ENCODE measurements around the gene MAN1C1.
"Not testable (repeated sequence)": the region's sequence is repeated elsewhere in the genome, so short reads cannot be mapped to it uniquely, and the experiment has no call there.

MAN1C1 gene

DNA sequence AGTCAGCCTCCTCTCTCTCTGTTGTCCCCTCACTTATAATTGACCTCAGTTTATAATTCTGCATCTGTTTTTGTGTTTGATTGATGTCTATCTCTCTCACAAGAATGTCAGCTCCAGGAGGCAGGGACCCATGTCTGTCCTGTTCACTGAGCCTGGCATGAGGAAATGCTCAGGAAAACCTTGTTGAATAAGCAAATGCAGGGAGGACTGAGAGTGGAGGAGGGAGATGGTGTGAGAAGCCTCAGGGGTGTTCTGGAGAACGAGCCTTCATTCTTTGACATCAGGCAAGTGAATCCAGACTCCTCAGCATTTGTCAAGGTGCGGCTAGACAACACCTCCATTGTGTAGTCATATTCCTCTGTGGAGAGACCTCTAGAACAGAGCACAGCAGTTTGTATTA lies 45.5 kb downstream of the MAN1C1 start:
- TF ChIP-seq, protein P1, sequence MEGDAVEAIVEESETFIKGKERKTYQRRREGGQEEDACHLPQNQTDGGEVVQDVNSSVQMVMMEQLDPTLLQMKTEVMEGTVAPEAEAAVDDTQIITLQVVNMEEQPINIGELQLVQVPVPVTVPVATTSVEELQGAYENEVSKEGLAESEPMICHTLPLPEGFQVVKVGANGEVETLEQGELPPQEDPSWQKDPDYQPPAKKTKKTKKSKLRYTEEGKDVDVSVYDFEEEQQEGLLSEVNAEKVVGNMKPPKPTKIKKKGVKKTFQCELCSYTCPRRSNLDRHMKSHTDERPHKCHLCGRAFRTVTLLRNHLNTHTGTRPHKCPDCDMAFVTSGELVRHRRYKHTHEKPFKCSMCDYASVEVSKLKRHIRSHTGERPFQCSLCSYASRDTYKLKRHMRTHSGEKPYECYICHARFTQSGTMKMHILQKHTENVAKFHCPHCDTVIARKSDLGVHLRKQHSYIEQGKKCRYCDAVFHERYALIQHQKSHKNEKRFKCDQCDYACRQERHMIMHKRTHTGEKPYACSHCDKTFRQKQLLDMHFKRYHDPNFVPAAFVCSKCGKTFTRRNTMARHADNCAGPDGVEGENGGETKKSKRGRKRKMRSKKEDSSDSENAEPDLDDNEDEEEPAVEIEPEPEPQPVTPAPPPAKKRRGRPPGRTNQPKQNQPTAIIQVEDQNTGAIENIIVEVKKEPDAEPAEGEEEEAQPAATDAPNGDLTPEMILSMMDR (IDR thresholded peaks at IDR 0.05), result no peak
- no peak overlapping the region for H3K27ac ChIP-seq
- H3K27me3 ChIP-seq, result no peaks in the 10 kb centered on the region
- no peaks in the 10 kb centered on the region for H3K4me1 ChIP-seq (ENCODE audit: control insufficient read depth in 1 of 2, insufficient read depth in 1 of 2, low read depth in 1 of 2, low read length in 1 of 2)
- no peaks in the 10 kb centered on the region for H3K9me3 ChIP-seq
- no peaks in the 10 kb centered on the region for H3K36me3 ChIP-seq
- H3K4me3 ChIP-seq (ENCODE audit: low read depth in 1 of 2, low read length in 1 of 2), result no peak overlapping the region

DNA sequence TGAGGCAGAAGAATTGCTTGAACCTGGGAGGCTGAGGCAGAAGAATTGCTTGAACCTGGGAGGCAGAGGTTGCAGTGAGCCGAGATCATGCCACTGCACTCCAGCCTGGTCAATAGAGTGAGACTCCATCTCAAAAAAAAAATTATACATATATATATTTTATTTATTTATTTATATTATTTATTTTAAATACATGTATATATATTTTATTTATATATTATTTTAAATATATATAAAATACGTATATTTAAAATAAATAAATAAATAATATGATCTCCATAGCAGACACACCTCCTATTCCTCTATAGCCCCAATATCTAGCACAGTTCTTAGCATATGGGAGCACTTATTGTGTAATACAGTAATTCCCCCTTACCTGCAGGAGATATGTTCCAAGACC lies 46.4 kb downstream of the MAN1C1 start:
- H3K4me1 ChIP-seq (ENCODE audit: control insufficient read depth in 1 of 2, insufficient read depth in 1 of 2, low read depth in 1 of 2, low read length in 1 of 2); H3K4me3 ChIP-seq (ENCODE audit: low read depth in 1 of 2, low read length in 1 of 2); H3K27me3 ChIP-seq; H3K27ac ChIP-seq; H3K9me3 ChIP-seq; H3K36me3 ChIP-seq: not testable (repeated sequence)

- Histone ChIP-seq H3K4me3 (ENCODE audit: low read depth in 1 of 2, low read length in 1 of 2) (no peak overlapping the region), H3K27me3 (no peaks in the 10 kb centered on the region), H3K27ac (no peak overlapping the region), H3K4me1 (ENCODE audit: control insufficient read depth in 1 of 2, insufficient read depth in 1 of 2, low read depth in 1 of 2, low read length in 1 of 2) (no peaks in the 10 kb centered on the region), H3K9me3 (no peaks in the 10 kb centered on the region), H3K36me3 (no peaks in the 10 kb centered on the region)
- TF ChIP-seq, protein P1 (IDR thresholded peaks at IDR 0.05), result no peak
Observed at GRCh38 chr1:25664357-25665199, 48.0 kb downstream of the MAN1C1 start.

- no peaks in the 10 kb centered on the region for H3K4me1 ChIP-seq (ENCODE audit: control insufficient read depth in 1 of 2, insufficient read depth in 1 of 2, low read depth in 1 of 2, low read length in 1 of 2)
- no peak overlapping the region for H3K27ac ChIP-seq
Observed at GRCh38 chr1:25666460-25666859, 49.9 kb downstream of the MAN1C1 start.

GRCh38 chr1:25668931-25669573 lies 52.5 kb downstream of the MAN1C1 start:
- no peak overlapping the region for H3K27ac ChIP-seq
- no peaks in the 10 kb centered on the region for H3K9me3 ChIP-seq
- TF ChIP-seq, protein P1 (IDR thresholded peaks at IDR 0.05), result no peak
- no peaks in the 10 kb centered on the region for H3K27me3 ChIP-seq
- no peak overlapping the region for H3K4me3 ChIP-seq (ENCODE audit: low read depth in 1 of 2, low read length in 1 of 2)
- H3K36me3 ChIP-seq, result no peaks in the 10 kb centered on the region
- H3K4me1 ChIP-seq (ENCODE audit: control insufficient read depth in 1 of 2, insufficient read depth in 1 of 2, low read depth in 1 of 2, low read length in 1 of 2), result no peaks in the 10 kb centered on the region

More at GRCh38 chr1:25666460-25666859, 49.9 kb downstream of the MAN1C1 start:
- TF ChIP-seq, protein P1 (IDR thresholded peaks at IDR 0.05), result no peak
- Histone ChIP-seq H3K27me3 (no peaks in the 10 kb centered on the region), H3K4me3 (ENCODE audit: low read depth in 1 of 2, low read length in 1 of 2) (no peak overlapping the region), H3K9me3 (no peaks in the 10 kb centered on the region), H3K36me3 (no peaks in the 10 kb centered on the region)
